UCSD-AML1 (cell line): ENCODE results near the gene KCNMB2.
"Not testable (repeated sequence)": the region's sequence is repeated elsewhere in the genome, so short reads cannot be mapped to it uniquely, and the experiment has no call there.

ENCODE experiments used
- DNase-seq: peaks from one replicate; lab custom pipeline; 2025; ENCODE audit not compliant: unreplicated experiment; lab: John Stamatoyannopoulos, UW

Gene KCNMB2

DNA sequence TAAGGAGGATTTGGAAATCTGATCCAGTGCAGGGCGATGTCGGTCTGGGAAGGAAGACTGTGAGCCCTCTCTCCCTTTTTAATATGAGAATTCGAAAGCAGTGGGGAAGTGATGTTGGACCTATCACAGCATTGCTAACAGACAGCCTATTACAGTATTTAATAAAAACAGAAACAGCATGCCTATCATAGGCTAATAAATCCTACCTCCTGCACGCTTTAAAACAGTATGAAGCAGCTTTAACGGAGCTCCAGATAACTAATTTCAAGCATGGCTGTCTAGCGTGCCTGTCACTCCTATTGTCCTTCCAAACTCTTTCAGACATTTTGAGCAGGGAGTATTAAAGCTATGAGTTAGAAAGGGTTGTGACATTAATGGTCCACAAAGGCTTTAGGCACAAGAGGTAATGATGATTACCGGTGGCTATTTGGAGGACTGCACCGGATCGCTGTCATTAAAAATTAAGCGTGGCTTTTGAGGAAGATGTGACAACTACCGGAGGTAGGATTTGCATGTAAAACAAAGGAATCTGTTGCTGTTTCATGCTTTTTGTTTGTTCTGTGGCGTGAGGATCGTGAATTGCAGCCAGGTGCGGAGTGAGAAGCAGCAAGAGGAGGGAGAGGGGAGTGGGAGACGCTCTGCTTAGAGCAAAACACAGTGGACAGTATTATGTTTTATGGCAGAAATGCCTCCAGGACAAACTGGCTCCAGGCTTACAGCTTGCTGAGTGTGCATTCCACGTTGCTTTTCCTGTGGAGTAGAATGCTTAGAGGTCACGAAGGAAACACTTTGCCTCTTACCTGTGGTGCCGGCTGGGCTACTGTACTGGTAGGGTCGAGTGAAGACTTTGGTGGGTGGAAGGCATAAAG is at the start of gene KCNMB2:
KCNMB2 (plus strand) TSS at position 226 of the 869 bp plus-strand sequence.
- no peak for DNase-seq

DNA sequence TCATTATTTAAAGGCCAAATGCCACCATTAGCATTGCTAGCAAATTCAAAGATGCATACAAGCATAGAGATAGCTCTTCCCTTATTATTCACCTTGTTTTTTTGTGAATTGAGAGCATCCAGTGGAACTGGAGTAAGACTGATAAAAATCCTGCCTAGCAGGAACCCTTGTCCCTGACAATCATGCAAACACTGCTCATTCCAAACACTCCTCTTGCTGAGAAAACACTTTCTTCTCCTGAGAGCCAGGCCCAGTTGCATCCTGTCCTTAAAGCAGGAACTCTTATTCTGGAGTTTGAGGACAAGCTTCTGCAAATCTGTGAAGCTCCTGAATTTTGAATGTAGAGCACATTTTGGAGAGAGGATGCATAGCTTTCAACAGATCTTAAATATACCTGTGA is 49.3 kb upstream of the KCNMB2 start:
- DNase-seq = no peak

DNA sequence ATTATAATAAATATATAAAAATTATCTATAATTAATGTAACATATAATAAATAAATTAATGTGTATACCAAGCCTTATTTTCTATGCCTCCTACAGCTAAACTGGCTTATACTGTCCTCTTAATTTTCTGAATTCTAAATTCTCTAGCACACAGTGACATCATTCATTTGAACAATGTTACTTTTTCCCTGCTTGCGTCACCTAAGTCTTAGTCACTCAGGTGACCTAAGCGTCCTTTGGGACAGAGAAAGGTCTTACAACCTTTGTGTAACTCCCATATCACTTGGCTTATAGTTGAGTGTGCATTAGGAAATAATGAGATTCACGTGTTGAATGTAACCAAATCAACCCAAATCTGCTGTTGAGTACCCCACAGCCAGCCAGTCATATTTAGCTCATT is 48.5 kb upstream of the KCNMB2 start:
- DNase-seq = no peak

DNA sequence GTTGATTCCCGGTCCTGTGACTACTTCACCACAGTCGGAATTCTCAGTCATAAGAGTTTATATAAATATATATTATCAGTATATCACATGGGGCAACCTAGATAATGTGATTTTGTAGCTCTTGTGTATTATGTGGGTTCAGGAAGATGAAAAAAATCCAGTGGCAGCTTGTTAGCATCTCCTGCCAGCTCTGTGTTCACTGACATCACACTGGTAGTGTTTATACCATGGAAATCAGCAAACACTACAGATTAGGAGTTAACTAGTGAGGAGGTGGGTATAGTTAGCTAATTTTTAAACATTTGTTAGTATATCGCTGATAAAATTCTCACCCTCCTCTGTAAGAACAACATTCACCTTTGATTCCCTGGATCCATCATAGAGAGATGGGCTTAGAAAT is 44.5 kb upstream of the KCNMB2 start:
- DNase-seq = no peak

DNA sequence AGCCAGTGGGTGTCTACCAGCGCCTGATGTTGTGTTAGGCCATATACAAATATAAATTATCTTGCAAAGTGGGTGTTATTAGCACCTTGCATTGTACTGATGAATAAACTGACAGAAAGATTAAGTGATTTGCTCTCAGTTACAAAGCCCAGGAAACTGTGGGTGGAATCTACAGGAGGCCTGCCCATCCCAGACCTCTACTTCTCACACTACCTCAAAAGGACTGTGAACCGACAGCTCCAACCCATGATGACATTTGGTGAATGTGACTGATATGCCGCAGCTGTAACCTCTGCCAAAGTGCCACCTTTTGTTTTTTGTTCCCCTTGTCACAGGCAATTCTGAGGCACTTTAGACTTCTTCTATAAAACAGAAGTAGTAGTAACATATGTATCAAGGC is 43.7 kb upstream of the KCNMB2 start:
- DNase-seq = no peak

DNA sequence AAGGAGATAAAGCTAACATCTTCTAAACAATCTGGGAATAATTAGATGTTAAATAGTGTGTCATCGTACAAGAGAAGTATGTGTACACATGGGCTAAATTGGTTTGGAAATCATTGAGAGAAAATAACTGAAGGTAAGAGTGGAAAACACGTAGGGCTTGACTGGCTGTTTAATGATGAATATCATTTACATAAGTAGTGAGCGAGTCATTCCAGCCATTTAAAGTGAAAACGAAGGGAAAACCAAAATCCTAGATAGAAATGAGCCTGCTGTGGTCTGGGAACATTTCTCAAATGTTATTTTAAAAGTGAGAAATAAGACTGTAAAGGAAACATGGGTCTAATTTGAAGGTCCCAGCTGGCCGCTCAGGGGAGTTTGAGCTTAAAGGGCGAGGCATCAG is 41.9 kb upstream of the KCNMB2 start:
- DNase-seq = no peak

DNA sequence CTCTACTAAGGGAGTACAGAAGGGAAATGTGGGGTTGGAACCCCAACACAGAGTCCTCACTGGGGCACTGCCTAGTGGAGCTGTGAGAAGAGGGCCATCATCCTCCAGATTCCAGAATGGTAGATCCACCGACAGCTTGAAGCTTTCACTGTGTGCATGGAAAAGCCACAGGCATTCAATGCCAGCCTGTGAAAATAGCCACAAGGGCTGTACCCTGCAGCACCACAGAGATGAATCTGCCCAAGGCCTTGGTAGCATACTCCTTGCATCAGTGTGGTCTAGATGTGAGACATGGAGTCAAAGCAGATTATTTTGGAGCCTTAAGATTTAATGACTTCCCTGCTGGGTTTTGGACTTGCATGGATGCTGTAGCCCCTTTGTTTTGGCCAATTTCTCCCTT is 39.3 kb upstream of the KCNMB2 start:
- DNase-seq = no peak

DNA sequence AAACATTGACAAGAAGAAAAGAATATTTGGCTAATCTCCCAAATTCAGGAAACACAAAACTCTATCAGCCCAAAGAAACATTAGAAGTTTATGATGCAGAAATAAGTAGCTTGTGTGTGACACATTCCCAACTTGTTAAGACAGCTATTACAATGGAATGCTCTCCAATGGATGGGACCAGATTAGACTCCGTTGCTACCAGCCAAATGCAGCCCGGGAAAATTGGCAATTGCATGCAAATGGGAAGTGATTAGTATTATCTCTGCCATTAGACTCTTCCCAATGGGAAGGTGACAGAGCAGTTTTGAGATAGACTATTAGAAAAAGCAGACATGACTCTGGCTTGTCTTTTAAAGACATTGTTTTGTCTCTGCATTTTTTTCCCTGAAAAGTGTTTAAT is 37.4 kb upstream of the KCNMB2 start:
- no peak for DNase-seq

DNA sequence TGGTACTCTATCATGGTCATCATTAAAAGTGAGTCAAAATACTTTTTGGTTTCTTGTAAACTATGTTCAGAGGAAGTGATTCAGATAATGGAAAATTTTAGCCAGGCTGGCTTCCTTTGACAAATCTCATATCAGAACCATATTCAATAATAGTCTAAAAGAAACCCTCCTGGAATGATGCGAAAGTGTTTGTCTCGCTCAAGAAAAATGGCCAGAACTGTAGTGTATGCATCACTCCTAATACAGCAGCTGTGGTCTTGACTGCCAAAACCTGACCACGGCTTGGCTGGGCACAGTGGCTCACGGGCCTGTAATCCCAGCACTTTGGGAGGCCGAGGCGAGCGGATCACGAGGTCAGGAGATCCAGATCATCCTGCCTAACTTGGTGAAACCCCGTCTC is 35.6 kb upstream of the KCNMB2 start:
- DNase-seq = no peak

DNA sequence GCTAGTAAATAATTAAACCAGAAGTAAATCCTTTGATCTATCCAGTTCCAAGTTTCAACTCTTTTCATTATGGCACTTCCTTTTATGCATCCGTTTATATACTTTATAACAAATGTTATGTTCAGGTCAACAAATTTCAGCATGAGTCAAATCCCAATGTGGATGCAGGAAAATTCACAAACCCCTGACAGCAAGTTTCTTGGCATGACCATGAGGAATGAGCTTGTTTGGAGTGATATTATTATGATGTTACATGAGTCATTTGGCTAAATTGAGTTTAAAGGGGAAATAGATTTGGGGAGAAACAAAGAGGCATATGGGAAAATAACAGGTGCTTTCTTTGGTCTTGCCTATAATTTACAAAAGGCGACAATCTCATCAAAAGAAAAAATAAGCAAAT is 32.1 kb upstream of the KCNMB2 start:
- DNase-seq = no peak

DNA sequence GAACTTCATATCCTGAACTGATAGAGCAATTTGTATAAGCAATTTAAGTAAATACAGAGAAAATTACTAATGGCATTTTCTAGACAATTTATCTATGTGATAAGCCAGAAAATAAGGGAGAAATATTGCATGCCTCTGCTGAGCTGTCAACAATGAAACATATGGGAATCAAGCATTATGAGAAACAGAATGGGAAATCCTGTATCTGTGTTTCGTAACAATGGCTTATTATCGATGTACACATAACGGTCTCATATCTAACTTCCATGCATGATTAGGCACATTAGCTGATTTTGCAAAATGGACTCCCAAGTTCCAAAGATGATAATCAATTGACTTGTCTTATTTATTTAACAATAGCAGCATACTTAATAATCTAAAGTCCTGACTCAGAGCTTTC is 30.4 kb upstream of the KCNMB2 start:
- no peak for DNase-seq

DNA sequence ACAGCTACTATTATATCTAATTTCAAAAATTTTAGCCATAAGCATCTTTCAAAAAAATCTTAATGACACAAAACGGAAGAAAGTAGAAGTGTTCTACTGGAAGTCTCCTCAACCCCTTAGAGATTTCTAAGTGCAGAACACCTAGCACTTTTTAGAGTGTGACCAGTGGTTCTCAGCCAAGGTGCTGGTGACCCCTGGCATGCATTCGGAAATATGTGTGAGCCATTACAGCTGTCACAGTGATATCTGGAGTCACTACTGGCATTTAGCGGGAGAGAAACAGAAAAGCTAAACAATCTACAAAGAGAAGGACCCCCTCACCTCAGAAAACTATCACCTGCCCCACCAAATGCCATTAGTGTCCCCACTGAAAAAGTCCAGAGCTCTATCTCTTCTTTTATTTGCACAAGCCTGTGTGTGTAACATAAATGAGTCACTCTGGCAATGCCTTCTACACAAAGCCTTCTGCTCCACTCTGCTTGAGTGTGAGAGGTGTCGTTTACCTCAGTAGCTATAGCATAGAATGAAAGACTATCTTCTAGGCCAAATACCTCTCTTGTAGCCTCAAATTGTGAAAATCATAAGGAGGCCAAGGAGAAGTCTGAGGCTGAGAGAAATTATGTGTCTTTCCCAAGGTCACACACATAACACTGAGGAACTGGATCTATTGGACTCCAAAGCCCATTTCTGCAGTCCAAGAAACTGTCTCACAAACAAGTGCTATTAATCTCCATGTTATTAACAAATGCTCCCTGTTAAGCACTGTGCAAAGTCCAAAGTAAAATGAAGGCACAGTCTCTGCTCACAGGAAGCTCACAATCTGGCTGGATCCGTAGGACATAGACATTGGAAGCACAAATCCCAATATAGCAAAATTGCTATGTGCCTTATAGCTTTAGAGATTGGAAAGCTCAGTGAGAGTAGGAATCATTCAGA is 28.5 kb upstream of the KCNMB2 start:
- no peak for DNase-seq

DNA sequence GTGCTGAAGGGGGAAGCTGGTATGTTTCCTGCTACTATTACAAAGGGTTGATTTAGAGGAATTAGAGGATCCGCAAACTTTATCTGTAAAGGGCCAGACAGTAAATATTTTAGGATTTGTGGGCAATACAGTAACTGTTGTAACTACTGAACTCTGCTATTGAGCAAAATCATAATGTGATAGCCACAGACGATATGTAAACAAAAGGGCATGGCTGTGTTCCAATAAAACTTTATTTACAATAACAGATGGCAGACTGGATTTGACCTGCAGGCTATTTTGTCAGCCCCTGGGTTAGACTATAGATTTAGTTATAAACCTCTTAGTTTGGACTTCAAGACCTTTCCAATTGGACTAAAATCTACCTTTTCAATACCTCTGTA is 27.8 kb upstream of the KCNMB2 start:
- DNase-seq = no peak

DNA sequence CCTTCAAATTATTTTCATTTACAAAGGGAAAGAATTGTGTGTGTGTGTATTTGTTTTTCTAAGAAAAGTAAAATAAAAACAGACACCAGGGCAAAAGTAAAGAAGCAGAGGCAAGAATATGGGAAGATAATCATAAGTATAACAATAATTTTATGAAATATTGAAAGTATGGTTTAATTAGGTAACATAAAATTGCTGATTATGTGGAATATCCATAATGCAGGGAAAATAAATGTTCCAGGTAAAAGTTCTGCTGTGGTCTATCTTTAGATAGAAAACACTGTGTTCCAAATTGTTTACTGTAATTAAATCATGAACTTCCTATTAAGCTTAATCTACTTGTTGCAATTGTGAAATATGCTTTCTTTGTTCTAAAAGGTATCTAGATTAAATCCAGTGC is 25.7 kb upstream of the KCNMB2 start:
- no peak for DNase-seq

DNA sequence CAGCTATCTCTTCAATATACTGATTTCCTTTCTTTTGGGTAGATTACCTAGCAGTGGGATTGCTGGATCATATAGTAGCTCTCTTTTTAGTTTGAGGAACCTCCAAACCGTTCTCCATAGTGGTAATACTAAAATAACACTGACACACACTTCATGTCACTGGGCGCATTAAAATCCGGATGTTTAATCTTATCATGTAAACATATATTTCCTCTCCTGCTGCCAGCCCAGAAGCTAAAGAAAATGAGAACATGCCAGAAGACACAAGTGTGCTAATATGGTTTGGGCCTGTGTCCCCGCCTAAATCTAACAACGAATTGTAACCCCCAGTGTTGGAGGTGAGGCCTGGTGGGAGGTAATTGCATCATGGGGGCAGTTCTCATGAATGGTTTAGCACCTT is 23.6 kb upstream of the KCNMB2 start:
- peak; percentile 25 for DNase-seq

DNA sequence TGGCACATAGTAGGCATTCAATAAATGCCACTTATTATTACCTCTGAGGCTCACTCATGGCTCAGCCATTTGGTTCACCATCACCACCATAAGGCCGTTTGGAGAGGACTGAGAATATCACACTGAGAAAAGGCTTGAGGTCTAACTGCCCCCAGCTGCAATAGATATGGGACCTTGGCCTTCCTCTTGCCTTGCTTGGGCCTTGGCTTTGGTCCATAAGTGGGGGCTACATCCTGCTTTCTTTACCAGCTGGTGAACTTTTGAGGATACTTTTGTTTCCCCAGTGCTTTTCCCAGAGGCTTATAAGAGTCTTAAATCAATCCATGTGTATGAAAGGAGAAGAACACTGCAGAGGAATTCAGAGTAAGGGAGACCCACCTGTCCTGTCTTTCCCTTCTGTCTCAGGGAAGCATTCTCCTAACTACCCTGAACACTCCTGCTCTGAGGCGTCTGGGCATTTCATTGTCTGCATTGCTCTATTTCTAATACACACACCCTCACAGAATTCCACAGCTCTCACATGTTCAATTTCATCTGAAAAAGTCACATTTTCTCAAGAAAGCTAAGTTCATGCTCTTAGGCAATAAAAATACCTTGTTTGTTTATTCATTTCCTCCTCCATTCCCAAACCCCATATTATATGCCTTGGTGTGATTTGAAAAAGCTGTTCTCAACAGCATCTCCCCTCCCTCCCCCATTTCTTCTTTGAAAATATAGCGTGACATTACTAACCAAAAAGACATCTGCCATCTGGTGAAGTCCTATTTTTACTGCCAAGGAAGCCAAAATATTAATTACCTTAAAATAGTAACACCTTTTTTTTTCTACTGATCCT is 22.5 kb upstream of the KCNMB2 start:
- DNase-seq = no peak

DNA sequence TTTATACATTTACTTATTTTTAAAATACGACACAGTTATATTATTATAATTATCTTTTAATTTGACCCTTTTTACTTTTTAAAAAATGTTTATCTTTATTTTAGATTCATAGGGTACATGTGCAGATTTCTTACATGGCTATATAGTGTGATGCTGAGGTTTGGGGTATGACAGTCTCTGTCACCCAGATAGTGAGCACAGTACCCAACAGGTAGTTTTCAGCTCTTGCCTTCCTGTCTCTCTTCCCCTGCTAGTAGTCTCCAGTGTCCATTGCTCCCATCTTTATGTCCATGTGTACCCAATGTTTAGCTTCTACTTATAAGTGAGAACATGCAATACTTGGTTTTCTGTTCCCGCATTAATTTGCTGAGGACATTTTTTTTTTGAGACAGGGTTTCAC is 21.8 kb upstream of the KCNMB2 start:
- DNase-seq = no peak

DNA sequence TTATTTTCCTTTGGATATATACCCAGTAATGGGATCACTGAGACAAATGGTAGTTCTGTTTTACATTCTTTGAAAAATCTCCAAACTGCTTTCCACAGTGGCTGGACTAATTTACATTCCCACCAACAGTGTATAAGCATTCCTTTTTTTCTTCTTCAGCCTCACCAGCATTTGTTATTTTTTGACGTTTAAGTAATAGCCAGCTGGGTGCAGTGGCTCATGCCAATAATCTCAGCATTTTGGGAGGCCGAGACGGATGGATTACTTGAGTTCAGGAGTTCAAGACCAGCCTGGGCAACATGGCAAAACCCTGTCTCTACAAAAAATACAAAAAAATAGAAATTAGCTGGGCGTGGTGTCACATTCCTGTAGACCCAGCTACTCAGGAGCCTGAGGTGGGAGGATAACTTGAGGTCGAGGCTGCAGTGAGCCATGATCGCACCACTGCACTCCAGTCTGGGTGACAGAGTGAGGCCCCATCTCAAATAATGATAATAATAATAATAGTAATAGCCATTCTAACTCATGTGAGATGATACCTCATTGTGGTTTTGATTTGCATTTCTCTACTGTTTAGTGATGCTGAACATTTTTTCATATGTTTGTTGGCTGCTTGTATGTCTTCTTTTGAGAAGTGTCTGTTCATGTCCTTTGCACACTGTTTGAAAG is 21.0 kb upstream of the KCNMB2 start:
- not testable (repeated sequence) for DNase-seq

DNA sequence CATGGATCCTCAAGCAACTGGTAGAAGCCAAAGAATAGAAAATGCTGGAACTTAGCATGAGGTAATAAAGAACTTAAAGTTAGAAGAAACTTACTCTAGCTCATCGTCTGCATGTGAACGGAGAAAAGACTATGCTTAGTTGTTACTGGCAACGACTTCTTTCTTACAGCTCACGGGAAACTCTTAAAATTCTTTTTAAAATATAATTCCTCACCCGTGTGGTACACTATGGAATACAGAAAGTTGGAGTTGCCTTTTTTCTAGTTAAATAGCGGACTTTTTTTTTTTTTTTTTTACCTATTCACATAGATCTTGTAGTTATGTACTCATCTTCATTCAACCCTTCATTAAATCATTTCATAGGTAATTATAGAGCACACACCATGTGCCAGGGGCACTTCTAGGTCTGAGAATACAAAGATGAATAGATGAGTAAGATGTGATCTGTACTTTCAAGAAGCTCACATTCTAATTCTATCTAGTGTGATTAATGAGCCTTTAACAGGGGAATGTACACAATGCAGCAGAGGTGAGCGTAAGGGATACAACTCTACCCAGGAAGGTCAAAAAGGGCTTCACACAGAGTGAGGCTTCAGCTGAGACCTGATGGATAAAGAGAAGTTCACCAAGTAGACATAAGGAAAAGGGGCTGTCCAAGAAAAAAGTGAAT is 18.4 kb upstream of the KCNMB2 start:
- DNase-seq = no peak
